ENCODE measurements around the gene PCDHGB7.
A peak's percentile ranks its signal among the peaks of the same experiment; 100 is the strongest.
"Not testable (repeated sequence)": the region's sequence is repeated elsewhere in the genome, so short reads cannot be mapped to it uniquely, and the experiment has no call there.

PCDHGB7 gene

DNA sequence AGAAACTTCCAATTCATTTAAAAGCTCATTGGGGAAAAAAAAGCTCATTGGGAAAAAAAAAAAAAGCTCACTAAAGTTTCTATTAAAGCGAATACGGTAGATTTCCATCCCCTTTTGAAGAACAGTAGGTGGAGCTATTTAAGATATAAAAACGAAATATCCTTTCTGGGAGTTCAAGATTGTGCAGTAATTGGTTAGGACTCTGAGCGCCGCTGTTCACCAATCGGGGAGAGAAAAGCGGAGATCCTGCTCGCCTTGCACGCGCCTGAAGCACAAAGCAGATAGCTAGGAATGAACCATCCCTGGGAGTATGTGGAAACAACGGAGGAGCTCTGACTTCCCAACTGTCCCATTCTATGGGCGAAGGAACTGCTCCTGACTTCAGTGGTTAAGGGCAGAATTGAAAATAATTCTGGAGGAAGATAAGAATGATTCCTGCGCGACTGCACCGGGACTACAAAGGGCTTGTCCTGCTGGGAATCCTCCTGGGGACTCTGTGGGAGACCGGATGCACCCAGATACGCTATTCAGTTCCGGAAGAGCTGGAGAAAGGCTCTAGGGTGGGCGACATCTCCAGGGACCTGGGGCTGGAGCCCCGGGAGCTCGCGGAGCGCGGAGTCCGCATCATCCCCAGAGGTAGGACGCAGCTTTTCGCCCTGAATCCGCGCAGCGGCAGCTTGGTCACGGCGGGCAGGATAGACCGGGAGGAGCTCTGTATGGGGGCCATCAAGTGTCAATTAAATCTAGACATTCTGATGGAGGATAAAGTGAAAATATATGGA lies 13.0 kb downstream of the PCDHGB7 start, which contains the start of gene PCDHGA12:
Gene PCDHGA12 (plus strand): TSS at position 176 of the 782 bp plus-strand sequence. CDS start 253 bp downstream, at position 429.
- peak; percentile 91 for DNase-seq

DNA sequence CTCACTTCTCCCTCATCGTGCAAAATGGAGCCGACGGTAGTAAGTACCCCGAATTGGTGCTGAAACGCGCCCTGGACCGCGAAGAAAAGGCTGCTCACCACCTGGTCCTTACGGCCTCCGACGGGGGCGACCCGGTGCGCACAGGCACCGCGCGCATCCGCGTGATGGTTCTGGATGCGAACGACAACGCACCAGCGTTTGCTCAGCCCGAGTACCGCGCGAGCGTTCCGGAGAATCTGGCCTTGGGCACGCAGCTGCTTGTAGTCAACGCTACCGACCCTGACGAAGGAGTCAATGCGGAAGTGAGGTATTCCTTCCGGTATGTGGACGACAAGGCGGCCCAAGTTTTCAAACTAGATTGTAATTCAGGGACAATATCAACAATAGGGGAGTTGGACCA lies 13.8 kb downstream of the PCDHGB7 start:
- DNase-seq, result peak; percentile 49

DNA sequence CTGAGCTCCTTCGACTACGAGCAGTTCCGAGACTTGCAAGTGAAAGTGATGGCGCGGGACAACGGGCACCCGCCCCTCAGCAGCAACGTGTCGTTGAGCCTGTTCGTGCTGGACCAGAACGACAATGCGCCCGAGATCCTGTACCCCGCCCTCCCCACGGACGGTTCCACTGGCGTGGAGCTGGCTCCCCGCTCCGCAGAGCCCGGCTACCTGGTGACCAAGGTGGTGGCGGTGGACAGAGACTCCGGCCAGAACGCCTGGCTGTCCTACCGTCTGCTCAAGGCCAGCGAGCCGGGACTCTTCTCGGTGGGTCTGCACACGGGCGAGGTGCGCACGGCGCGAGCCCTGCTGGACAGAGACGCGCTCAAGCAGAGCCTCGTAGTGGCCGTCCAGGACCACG lies 14.8 kb downstream of the PCDHGB7 start:
- DNase-seq, result not testable (repeated sequence)

DNA sequence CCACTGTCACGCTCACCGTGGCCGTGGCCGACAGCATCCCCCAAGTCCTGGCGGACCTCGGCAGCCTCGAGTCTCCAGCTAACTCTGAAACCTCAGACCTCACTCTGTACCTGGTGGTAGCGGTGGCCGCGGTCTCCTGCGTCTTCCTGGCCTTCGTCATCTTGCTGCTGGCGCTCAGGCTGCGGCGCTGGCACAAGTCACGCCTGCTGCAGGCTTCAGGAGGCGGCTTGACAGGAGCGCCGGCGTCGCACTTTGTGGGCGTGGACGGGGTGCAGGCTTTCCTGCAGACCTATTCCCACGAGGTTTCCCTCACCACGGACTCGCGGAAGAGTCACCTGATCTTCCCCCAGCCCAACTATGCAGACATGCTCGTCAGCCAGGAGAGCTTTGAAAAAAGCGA lies 15.2 kb downstream of the PCDHGB7 start:
- not testable (repeated sequence) for DNase-seq

DNA sequence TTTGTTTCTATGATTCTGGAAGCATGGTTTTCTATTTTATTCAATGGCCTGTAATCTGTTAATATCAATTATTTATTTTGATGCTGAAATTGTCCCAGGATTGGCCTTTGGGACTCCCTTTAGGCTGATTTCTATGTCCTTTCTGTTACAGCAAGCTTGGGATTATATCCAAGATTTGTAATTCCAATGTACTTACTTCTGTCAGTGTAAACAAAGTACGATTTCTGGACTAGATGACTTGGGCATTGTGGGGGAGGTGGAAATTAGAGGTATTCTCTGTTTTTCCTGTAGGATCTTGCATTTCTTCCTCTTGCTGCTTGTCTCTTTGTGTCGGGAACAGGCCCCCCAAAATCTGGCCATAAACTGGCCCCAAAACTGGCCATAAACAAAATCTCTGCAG lies 16.5 kb downstream of the PCDHGB7 start:
- DNase-seq, result peak; percentile 59

DNA sequence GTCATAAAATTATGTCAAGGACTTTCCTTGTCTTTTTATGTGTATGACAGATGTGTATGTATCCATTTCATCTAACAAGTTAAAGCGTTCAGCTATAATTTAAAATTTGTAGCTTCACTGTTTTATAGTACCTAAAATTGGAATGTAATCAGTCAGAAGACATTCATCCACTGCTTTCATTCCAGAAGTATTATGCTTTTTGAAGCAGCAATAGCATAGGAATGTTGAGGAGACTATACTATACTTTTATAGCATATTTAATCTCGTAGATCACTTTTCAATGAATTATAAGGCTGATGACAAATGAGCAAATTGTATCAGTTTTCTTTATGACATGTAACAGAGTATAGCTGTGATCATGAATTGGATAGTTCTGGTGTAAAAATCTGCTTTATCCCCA lies 19.7 kb downstream of the PCDHGB7 start:
- peak; percentile 77 for DNase-seq

DNA sequence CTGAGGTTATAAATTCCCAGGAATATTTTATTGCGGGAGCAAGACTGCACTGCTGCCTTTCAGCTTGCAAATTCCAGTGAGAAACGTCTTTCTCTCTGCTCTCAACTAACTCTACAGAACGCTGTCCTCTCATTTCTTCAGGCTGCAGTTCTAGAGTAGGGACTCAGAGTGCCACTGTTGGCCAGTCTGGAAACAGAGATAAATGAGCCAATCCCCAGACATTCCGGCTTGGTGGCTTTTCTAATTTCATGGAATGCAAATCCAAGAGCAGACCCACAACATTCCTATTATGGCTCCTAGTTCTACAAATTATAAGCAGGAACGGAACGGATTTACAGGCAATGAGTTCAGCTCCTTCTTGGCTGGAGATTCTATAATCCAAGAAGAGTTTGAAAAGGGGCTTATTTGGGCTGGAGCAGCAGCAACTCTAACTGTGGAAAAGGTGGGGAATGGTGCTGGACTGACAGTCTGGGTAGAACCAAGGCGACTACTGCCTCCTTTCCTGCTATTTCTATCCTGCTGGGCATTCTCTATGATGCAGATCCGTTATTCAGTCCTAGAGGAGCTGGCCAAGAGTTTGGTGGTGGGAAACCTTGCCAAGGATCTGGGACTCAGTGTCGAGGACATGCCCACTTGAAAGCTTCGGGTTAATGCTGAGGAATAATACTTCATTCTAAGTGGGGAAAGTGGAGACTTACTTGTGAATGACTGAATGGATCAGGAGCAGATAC lies 22.1 kb downstream of the PCDHGB7 start:
- DNase-seq, result peak; percentile 71

DNA sequence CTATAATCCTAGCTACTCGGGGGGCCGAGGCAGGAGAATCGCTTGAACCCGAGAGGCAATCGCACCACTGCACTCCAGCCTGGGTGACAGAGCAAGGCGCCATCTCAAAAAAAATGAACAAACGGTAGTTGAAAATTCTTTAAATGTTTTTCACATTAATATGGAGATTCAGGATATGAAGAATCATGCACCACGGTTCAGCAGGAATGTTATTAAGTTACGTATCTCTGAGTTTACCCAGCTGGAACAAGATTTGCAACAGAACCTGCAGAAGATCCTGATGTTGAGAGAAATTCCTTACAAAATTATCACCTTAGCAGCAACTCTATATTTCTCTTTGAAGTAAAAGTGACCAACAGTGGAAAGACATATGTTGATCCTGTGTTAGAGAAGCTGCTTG lies 22.9 kb downstream of the PCDHGB7 start:
- peak; percentile 28 for DNase-seq

DNA sequence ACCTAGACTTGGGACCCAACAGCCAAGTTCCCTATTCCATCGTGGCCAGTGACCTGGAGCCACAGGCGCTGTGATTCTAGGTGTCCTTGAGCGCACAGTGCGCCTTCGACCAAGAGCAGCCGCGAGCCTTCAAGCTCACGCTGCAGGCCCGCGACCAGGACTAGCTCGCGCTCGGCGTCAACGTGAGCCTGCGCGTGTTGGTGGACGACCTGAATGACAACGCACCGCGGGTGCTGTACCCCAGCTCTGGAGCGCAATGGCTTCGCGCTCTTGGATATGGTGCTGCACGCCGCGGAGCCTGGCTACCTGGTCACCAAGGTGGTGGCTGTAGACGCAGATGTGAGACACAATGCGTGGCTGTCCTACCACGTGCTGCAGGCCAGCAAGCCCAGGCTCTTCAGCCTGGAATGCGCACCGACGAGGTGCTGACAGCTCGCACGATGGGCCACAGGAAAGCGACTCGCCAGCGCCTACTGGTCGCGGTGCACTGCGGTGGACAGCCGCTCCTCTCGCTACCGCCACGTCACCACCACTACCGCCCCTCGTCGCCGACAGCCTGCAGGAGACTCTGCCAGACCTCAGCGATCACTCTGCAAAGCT lies 24.2 kb downstream of the PCDHGB7 start:
- no peak for DNase-seq

DNA sequence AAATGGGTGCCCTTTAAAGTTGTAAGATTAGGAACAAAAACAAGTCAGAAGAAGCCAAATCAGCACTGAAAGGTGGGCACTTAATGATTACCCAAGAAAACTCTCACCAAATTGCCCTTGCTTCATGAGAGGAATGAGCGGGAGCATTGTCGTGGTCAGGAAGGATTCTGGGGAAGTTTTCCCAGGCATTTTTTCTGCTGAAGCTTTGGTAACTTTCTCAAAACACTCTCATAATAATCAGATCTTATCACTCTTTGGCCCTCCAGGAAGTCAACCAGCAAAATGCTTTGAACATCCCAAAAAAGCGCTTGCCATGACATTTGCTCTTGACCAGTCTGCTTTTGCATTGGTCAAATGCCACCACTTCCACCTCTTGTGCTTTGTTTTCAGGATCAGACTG lies 47.9 kb downstream of the PCDHGB7 start:
- DNase-seq, result peak; percentile 60

All from fibroblast of skin of back (primary cell).